Upper lobe of left lung (tissue), 4 donors: ENCODE data around the gene CASQ2.

Experiments
- CTCF ChIP-seq, 6 experiments: fragments of 450-650 bp in 4 of 6; fragments of 200-600 bp in 2 of 6; sonication (generic) in 2 of 6; IDR thresholded peaks; one replicate each; pipeline ENCODE4 v1.5.1; 2016 to 2019; ENCODE audit warnings: antibody characterized with exemption in 6 of 6
- EP300 ChIP-seq, 4 donors: sonication (generic); formaldehyde crosslinking; IDR thresholded peaks; one replicate each; pipeline ENCODE4 v1.5.1; 2017; ENCODE audit warnings: antibody characterized with exemption in 4 of 4, control low read depth in 2 of 4
- POLR2AphosphoS5 ChIP-seq, 2 donors: sonication (generic); formaldehyde crosslinking; IDR thresholded peaks; one replicate each; pipeline ENCODE4 v1.5.1; 2017; ENCODE audit warnings: antibody characterized with exemption in 2 of 2

GRCh38 chr1:115677182-115677555 lies 91.3 kb downstream of the CASQ2 start:
- no peak for TF ChIP-seq EP300 (IDR thresholded peaks at IDR 0.05)
- TF ChIP-seq POLR2AphosphoS5 (IDR thresholded peaks at IDR 0.05) = no peak
- no peak for TF ChIP-seq CTCF (IDR thresholded peaks at IDR 0.05)
